HL-60 (cell line): ENCODE data around the gene RENBP.

Source experiments
- GABPA ChIP-seq: IDR thresholded peaks from 2 replicates; pipeline ENCODE4 v1.6.1; 2012; ENCODE audit warnings: low read depth
- POLR2AphosphoS5 ChIP-seq: IDR thresholded peaks from 2 replicates; pipeline ENCODE4 v1.6.1; 2012; ENCODE audit warnings: low read depth
- TF ChIP-seq, protein P1 (sequence below): IDR thresholded peaks from one replicate; pipeline ENCODE4 v1.5.1; 2011; ENCODE audit warnings: low read length, control low read depth, inconsistent platforms; ENCODE audit not compliant: insufficient read depth
- TF ChIP-seq, protein P2 (sequence below): IDR thresholded peaks from 2 replicates; pipeline ENCODE4 v1.6.1; 2012; ENCODE audit warnings: low read depth; ENCODE audit not compliant: insufficient replicate concordance

DNA sequence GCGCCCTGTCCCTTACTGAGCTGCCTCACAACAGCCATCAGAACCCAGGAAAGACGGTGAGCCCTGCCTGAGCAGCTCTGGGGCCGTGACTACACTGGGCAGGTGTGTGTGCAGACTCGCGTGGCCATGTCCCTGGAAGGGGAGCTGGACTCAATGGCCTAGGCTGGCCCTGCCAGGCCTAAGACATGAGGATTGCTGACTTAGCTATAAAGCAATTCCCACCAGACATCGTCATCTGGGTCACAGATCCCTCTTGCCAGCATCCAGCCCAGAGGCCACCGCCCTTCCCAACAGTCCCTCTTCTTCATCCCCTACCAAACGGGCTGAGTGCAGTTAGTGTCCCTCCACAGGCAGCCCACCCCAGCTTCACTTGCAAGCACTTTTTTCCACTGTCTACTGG, 13.3 kb downstream of the RENBP start:
- TF ChIP-seq, protein P1, sequence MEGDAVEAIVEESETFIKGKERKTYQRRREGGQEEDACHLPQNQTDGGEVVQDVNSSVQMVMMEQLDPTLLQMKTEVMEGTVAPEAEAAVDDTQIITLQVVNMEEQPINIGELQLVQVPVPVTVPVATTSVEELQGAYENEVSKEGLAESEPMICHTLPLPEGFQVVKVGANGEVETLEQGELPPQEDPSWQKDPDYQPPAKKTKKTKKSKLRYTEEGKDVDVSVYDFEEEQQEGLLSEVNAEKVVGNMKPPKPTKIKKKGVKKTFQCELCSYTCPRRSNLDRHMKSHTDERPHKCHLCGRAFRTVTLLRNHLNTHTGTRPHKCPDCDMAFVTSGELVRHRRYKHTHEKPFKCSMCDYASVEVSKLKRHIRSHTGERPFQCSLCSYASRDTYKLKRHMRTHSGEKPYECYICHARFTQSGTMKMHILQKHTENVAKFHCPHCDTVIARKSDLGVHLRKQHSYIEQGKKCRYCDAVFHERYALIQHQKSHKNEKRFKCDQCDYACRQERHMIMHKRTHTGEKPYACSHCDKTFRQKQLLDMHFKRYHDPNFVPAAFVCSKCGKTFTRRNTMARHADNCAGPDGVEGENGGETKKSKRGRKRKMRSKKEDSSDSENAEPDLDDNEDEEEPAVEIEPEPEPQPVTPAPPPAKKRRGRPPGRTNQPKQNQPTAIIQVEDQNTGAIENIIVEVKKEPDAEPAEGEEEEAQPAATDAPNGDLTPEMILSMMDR: no peak
- no peak for TF ChIP-seq POLR2AphosphoS5
- no peak for TF ChIP-seq GABPA
- TF ChIP-seq, protein P2, sequence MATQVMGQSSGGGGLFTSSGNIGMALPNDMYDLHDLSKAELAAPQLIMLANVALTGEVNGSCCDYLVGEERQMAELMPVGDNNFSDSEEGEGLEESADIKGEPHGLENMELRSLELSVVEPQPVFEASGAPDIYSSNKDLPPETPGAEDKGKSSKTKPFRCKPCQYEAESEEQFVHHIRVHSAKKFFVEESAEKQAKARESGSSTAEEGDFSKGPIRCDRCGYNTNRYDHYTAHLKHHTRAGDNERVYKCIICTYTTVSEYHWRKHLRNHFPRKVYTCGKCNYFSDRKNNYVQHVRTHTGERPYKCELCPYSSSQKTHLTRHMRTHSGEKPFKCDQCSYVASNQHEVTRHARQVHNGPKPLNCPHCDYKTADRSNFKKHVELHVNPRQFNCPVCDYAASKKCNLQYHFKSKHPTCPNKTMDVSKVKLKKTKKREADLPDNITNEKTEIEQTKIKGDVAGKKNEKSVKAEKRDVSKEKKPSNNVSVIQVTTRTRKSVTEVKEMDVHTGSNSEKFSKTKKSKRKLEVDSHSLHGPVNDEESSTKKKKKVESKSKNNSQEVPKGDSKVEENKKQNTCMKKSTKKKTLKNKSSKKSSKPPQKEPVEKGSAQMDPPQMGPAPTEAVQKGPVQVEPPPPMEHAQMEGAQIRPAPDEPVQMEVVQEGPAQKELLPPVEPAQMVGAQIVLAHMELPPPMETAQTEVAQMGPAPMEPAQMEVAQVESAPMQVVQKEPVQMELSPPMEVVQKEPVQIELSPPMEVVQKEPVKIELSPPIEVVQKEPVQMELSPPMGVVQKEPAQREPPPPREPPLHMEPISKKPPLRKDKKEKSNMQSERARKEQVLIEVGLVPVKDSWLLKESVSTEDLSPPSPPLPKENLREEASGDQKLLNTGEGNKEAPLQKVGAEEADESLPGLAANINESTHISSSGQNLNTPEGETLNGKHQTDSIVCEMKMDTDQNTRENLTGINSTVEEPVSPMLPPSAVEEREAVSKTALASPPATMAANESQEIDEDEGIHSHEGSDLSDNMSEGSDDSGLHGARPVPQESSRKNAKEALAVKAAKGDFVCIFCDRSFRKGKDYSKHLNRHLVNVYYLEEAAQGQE: no peak
